GM18526 (cell line): ENCODE results near the gene PPM1H.

Source experiments
- POLR2A ChIP-seq: IDR thresholded peaks from 3 replicates; pipeline ENCODE4 v1.6.1; 2011; ENCODE audit not compliant: insufficient read length; ENCODE audit errors: extremely low read depth

PPM1H gene

GRCh38 chr12:62802984-62803383 is 132.0 kb downstream of the PPM1H start:
- no peak for TF ChIP-seq POLR2A

GRCh38 chr12:62802321-62802720 is 132.6 kb downstream of the PPM1H start:
- TF ChIP-seq POLR2A: no peak

DNA sequence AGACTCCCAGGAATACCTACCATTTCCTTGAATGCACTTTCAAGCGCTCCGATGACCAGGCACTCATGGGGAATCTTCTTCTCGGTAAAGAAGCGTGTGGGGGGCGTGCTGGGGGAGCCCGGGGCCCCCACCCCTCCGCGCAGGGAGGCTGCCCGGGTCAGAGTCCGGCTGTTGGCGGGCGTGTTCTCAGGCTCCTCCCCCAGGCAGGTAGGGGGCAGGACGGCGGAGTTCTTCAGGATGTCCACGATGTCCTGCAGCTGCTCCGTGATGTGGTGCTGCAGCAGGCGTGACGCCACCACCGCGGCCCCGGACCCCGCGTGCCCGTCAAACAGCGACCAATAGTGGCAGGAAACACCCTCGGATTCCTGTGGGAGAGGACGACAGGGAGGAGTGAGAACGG is 133.2 kb downstream of the PPM1H start:
- no peak for TF ChIP-seq POLR2A

- TF ChIP-seq POLR2A: no peak
Measured at GRCh38 chr12:62800707-62801400, 134.1 kb downstream of the PPM1H start.

DNA sequence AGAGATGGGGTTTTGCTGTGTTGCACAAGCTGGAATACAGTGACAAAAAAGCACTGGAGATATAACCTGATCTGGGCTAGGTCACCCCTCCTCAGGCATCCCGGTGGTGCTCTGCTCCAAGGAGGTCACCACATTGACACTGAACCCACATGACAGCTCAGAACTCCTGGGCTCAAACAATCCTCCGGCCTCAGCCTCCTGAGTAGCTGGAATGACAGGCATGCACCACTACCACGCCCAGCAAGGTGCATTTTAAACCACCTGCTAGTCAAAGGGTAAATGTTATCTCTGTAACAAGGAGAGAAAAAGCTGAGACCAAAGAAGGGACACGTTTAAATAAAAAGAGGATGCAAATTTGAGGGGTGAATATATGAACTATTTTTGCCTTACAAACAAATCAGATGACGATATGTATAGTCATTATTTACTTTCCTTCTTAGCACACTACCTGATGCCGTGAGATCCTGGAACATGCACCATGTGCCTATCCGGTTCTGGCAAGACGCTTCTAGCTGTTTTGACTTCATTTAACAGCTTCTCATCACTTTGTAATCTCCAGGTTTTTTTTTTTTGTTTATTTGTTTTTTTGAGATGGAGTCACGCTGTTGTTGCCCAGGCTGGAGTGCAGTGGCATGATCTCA is 135.1 kb downstream of the PPM1H start:
- TF ChIP-seq POLR2A: no peak

GRCh38 chr12:62799126-62799736 is 135.7 kb downstream of the PPM1H start:
- TF ChIP-seq POLR2A: no peak

DNA sequence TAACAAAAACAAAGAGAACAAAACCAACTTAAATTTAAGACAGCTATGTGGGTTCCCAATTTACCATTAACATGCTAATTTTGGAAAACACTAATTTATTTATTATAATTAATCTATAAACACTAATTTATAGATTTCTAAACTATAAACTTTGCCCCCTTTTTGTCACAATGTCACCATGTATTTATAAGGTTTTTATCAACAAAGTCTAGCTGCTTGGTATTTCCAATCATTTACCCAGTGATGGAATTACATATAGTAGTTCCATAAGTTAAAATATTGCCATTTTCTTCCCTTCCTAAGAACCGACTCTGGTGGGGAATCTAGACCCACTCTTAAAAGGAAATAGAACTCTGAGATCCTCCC is 140.7 kb downstream of the PPM1H start:
- no peak for TF ChIP-seq POLR2A

- TF ChIP-seq POLR2A: no peak
Measured at GRCh38 chr12:62793256-62794217, 141.4 kb downstream of the PPM1H start.

DNA sequence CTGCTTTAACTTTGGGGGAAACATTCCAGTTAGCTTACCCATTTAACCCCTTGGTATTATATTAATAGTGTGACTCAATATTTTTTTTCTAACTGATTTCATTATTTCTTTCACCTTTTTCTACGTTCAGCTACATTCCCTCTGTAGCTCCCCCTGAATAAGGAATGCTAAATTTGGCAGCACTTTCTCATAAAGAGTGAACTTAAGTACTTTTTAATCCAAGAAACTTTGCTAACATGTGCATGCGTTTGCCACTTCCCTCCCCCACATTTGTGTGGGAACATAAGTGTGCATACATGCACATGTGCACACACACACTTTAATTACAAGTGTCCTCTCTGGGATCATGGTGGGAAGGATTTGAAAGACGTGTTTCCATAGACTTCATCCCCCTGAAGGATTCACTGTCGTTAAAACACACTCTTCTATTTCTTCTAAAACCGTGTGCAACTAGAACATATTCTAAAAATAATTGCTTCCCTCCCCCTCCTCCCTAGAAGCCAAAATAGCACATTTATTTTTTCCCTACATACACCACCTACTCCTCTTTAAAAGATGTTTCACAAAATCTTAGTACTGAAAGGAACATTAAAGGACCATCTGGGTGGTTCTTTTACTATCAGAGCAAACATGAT is 142.6 kb downstream of the PPM1H start:
- TF ChIP-seq POLR2A: no peak

- TF ChIP-seq POLR2A: no peak
Measured at GRCh38 chr12:62789851-62790250, 145.1 kb downstream of the PPM1H start.

- TF ChIP-seq POLR2A: no peak
Measured at GRCh38 chr12:62787611-62788010, 147.3 kb downstream of the PPM1H start.

- TF ChIP-seq POLR2A: no peak
Measured at GRCh38 chr12:62787023-62787422, 147.9 kb downstream of the PPM1H start.

GRCh38 chr12:62785941-62786559 is 148.9 kb downstream of the PPM1H start:
- TF ChIP-seq POLR2A: no peak

- TF ChIP-seq POLR2A: no peak
Measured at GRCh38 chr12:62784576-62784975, 150.4 kb downstream of the PPM1H start.
